Activated naive CD8-positive, alpha-beta T cell treated with anti-CD3 and anti-CD28 coated beads for 36 hours (primary cell): ENCODE results near the gene CTCFL. TPM values are rescaled to one million over a fixed set of nuclear protein-coding genes. Genes with fewer than 3 reads are reported as not detected.
A peak's percentile ranks its signal among the peaks of the same experiment; 100 is the strongest.
"Not testable (repeated sequence)": the region's sequence is repeated elsewhere in the genome, so short reads cannot be mapped to it uniquely, and the experiment has no call there.

ENCODE experiments used
- DNase-seq: peaks from one replicate; pipeline ENCODE4 v3.0.0; 2021
- H3K27ac Mint-ChIP-seq: one replicate; pipeline ENCODE4 v1.8.0; 2022; ENCODE audit warnings: mild to moderate bottlenecking, moderate library complexity, mixed read lengths
- H3K27me3 Mint-ChIP-seq: one replicate; pipeline ENCODE4 v1.8.0; 2022; ENCODE audit warnings: mild to moderate bottlenecking, mixed read lengths
- H3K36me3 Mint-ChIP-seq: one replicate; pipeline ENCODE4 v1.8.0; 2021; ENCODE audit warnings: mild to moderate bottlenecking, mixed read lengths
- H3K4me1 Mint-ChIP-seq: one replicate; pipeline ENCODE4 v1.8.0; 2021; ENCODE audit warnings: mixed read lengths
- H3K4me3 Mint-ChIP-seq: one replicate; pipeline ENCODE4 v1.8.0; 2022; ENCODE audit warnings: mild to moderate bottlenecking, moderate library complexity, mixed read lengths
- H3K9me3 Mint-ChIP-seq: one replicate; pipeline ENCODE4 v1.8.0; 2022; ENCODE audit warnings: mixed read lengths
- total RNA-seq, 2 experiments: library from RNA; stranded (reverse); gene quantifications; one replicate each; pipeline ENCODE4 v1.2.3, GENCODE V29; 2021

Gene CTCFL
- total RNA-seq, 2 experiments from 2014 or later = not detected

DNA sequence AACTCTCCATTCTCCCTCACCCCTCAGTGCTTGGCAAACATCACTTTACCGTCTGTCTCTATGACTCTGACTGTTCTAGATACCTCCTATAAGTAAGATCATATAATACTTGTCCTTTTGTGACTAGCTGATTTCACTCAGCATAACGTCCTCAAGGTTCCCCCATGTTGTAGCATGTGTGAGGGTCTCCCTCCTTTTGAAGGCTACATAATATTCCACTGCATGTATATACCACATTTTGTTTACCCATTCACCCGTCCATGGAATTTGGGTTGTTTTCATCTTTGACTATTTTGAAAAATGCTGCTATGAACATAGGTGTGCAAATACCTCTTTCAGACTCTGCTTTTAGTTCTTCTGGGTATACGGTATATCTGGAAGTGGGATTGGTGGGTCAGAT, 28.3 kb downstream of the CTCFL start:
- H3K36me3 Mint-ChIP-seq = no peaks in the 10 kb centered on the region
- H3K4me3 Mint-ChIP-seq = no peak overlapping the region
- H3K9me3 Mint-ChIP-seq = no peaks in the 10 kb centered on the region
- no peak for DNase-seq
- peaks cover 12% of the 10 kb centered on the region for H3K4me1 Mint-ChIP-seq
- H3K27me3 Mint-ChIP-seq = peaks cover 27% of the 10 kb centered on the region
- no peak overlapping the region for H3K27ac Mint-ChIP-seq

DNA sequence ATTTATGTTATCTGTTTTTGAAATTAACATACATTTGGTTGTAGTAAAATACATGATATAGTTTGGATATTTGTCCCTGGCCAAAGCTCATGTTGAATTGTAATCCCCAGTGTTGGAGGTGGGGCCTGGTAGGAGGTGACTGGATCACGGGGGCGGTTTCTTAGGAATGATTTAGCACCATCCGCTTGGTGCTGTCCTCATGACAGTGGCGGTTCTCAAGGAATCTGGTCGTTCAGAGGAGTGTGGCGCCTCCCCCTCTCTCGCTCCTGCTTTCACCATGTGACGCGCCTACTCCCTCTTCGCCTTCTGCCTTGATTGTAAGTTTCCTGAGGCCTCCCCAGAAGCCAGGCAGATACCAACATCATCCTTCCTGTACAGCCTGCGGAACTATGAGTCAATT, 29.0 kb downstream of the CTCFL start:
- peaks cover 22% of the 10 kb centered on the region for H3K27me3 Mint-ChIP-seq
- no peaks in the 10 kb centered on the region for H3K9me3 Mint-ChIP-seq
- no peak overlapping the region for H3K27ac Mint-ChIP-seq
- no peak overlapping the region for H3K4me3 Mint-ChIP-seq
- H3K4me1 Mint-ChIP-seq = peaks cover 12% of the 10 kb centered on the region
- no peaks in the 10 kb centered on the region for H3K36me3 Mint-ChIP-seq
- no peak for DNase-seq

DNA sequence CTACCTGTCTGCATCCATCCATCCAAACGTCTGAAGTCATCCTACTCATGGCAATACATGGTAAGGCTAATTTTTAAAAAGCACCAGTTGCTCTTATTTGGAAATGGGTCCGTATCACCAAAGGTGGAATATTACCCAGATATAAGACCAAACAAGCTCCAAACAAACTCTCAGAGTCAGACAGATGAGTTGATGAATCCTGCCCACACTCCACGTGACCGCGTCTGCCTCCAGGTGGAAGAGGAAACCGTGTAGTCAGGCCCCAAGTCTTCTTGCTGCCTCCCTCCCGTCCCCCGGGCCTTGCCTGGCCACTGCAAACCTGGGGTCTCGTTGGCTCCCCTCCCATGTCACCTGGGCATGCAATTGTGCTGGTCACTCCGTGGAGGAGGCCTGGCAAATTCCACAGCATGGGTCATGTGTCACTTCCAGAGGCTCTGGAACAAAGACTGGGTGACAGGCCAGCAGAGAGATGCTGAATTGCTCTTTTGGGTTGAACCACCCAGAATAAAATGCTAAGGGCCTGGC, 31.8 kb downstream of the CTCFL start:
- DNase-seq = no peak
- Mint-ChIP-seq H3K27me3 (peaks cover 7% of the 10 kb centered on the region), H3K36me3 (no peaks in the 10 kb centered on the region), H3K4me3 (no peak overlapping the region), H3K9me3 (no peaks in the 10 kb centered on the region), H3K4me1 (peaks cover 6% of the 10 kb centered on the region), H3K27ac (no peak overlapping the region)

DNA sequence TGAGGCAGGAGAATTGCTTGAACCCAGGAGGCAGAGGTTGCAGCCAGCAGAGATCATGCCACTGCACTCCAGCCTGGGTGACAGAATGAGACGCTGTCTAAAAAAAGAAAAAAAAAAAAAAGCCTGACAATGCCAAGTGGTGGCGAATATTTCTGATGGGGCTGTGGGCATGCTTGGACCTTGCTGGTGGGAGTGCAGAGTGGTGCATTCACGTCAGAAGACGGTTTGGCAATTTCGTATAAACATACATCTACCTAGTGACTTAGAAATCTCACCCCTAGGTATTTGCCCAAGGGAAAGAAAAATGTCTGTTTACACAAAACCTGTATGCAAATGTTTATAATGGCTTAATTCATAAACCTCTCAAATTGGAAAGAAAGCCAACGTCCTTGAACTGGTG, 33.6 kb downstream of the CTCFL start:
- no peak overlapping the region for H3K4me3 Mint-ChIP-seq

DNA sequence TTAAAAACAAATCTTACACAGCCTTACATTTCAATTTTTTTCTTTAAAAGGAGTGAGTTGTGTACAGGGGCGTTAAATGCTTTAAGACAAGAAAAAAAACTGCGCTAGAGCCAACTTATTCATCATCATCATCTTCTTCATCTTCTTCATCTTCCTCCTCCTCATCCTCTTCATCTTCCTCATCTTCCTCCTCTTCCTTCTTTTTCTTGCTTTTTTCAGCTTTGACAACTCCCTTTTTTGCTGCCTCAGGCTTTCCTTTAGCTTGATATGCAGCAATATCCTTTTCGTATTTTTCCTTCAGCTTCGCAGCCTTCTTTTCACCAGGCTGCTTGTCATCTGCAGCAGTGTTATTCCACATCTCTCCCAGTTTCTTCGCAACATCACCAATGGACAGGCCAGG, 36.7 kb downstream of the CTCFL start:
- H3K27me3 Mint-ChIP-seq, H3K36me3 Mint-ChIP-seq, H3K9me3 Mint-ChIP-seq, DNase-seq, H3K4me1 Mint-ChIP-seq, H3K27ac Mint-ChIP-seq, H3K4me3 Mint-ChIP-seq: not testable (repeated sequence)

More for the DNA sequence above, 33.6 kb downstream of the CTCFL start:
- Mint-ChIP-seq H3K27me3 (no peaks in the 10 kb centered on the region), H3K9me3 (no peaks in the 10 kb centered on the region), H3K36me3 (no peaks in the 10 kb centered on the region), H3K27ac (no peak overlapping the region), H3K4me1 (peaks cover 5% of the 10 kb centered on the region)
- no peak for DNase-seq

DNA sequence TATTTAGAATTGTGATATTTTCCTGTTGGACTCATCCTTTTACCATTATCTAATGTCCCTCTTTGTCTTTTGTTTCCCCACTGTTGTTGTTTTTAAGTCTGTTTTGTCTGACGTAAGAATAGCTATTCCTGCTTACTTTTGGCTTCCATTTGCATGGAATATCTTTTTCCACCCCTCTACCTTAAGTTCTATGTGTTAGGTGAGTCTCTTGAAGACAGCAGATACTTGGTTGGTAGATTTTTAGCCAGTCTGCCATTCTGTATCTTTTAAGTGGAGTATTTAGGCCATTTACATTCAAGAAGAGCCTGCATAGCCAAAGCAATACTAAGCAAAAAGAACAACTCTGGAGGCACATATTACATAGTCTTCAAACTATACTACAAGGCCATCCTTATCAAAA, 39.2 kb downstream of the CTCFL start:
- no peaks in the 10 kb centered on the region for H3K36me3 Mint-ChIP-seq
- H3K4me1 Mint-ChIP-seq = peaks cover 22% of the 10 kb centered on the region
- no peak for DNase-seq
- no peaks in the 10 kb centered on the region for H3K9me3 Mint-ChIP-seq
- H3K27ac Mint-ChIP-seq = no peak overlapping the region
- no peak overlapping the region for H3K4me3 Mint-ChIP-seq
- H3K27me3 Mint-ChIP-seq = no peaks in the 10 kb centered on the region

DNA sequence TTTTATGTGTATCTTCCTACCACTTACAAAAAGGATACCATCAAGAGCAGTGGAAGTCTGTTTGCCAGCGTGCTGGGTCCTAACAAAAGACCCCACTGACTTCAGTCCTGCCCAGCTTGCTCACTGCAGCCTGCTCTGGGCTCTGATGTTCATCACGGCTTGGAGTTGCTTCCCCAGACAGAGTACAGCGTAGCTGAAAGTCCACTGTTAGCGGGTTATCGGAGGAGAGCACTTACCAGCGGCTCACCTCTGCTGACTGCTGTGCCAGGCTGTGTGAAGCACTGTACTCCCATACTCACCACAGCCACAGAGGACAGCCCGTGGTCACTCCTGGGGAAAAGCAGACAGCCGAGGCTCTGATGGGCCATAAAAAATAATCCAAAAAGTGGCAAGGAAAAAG, 40.2 kb downstream of the CTCFL start:
- DNase-seq = no peak
- Mint-ChIP-seq H3K4me3 (no peak overlapping the region), H3K27ac (no peak overlapping the region), H3K27me3 (no peaks in the 10 kb centered on the region), H3K9me3 (no peaks in the 10 kb centered on the region), H3K4me1 (peaks cover 27% of the 10 kb centered on the region), H3K36me3 (no peaks in the 10 kb centered on the region)

DNA sequence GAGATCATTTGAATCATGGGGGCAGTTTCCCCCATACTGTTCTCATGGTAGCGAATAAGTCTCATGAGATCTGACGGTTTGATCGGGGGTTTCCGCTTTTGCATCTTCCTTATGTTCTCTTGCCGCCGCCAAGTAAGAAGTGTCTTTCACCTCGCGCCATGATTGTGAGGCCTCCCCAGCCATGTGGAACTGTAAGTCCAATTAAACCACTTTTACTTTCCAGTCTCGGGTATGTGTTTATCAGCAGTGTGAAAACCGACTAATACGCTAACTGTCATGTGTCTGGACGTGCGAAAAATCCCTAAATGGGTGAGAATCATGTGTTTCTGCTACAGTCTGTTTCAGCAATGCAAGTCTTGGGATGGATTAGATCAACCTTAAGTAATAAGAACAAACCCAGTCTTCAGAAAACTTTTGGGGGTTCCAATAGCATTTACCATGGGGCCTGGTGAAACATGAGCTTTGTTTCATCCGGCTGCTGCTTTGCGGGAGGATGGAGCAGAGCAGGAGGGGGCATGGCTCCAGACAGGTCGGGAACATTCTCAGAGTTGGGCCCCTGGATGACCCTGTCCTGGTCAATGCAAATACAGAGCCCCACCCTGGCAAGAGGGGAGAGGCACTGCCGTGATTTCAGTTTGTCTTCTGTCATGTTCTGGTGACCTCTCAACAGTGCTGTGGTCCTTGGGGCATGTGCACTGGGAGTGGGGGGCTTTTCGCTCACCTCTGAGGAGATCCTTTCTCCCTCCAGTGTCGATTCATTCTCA, 41.5 kb downstream of the CTCFL start:
- H3K27me3 Mint-ChIP-seq = no peaks in the 10 kb centered on the region

DNA sequence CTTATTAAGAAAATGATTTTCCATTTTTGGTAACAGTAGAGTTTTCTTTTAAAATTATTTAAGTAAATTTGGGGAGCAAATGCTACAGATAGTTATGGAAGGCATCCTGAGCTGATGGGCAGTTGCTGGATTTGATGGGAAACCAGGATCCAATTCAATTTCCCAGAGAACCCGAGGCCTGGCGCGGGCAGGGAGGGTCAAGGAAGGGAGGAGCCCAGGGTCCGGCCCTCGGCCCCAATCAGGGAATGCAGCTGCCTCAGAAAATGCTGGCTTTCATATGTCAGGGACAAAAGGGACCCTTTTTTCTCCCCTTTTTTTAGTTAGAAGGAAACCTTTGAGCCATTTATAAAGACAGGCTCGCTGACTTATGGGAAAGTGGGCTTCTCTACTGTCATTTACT, 42.1 kb downstream of the CTCFL start:
- no peak for DNase-seq
- no peak overlapping the region for H3K27ac Mint-ChIP-seq
- H3K27me3 Mint-ChIP-seq = no peaks in the 10 kb centered on the region
- peaks cover 27% of the 10 kb centered on the region for H3K4me1 Mint-ChIP-seq
- H3K36me3 Mint-ChIP-seq = no peaks in the 10 kb centered on the region
- no peak overlapping the region for H3K4me3 Mint-ChIP-seq
- no peaks in the 10 kb centered on the region for H3K9me3 Mint-ChIP-seq

More for the DNA sequence above, 41.5 kb downstream of the CTCFL start:
- peaks cover 27% of the 10 kb centered on the region for H3K4me1 Mint-ChIP-seq
- no peak for DNase-seq
- no peaks in the 10 kb centered on the region for H3K9me3 Mint-ChIP-seq
- H3K36me3 Mint-ChIP-seq = no peaks in the 10 kb centered on the region
- no peak overlapping the region for H3K27ac Mint-ChIP-seq
- no peak overlapping the region for H3K4me3 Mint-ChIP-seq

DNA sequence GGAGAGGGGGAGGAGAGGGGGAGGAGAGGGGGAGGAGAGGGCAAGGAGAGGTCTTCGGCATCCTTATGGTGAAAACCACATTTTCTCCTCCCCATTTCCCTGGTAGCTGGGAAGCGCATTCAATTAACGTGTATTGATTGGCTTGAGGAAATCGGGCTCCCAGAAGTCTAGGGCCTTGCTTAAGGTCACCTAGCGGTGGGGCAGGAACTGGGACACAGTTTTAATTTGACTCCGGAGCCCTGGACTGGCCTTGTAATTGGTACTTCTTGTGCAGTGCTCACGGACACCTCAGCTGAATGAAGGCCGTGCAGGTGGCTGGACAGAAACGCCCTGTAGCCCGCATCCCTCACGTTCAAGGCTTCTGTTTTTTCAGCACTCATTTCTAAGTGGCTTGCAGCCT, 42.8 kb downstream of the CTCFL start:
- no peaks in the 10 kb centered on the region for H3K36me3 Mint-ChIP-seq
- H3K27ac Mint-ChIP-seq = no peak overlapping the region
- H3K27me3 Mint-ChIP-seq = no peaks in the 10 kb centered on the region
- no peak for DNase-seq
- no peak overlapping the region for H3K4me3 Mint-ChIP-seq
- peaks cover 28% of the 10 kb centered on the region for H3K4me1 Mint-ChIP-seq
- no peaks in the 10 kb centered on the region for H3K9me3 Mint-ChIP-seq

DNA sequence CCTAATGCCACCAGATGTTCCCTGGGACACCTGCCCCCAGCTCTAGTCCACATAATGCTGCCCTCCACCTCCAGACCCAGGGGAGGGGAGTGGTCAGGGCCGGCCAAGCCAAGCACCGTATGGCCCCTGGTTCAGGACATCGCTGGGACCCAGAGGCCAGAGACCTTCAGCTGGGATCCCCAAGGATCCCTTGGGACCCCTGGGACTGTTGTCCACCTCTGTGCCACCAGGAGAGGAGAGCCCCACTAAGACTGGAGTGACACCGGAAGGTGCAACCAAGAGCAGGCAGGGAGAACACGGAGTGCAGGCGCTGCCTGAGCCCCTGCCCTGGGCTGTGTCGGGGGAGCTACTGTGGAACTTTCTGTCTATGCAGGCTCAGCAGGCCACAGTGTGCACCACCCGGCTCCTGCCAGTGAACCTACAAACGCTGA, 43.6 kb downstream of the CTCFL start:
- peak; percentile 25 for DNase-seq
- H3K9me3 Mint-ChIP-seq = no peaks in the 10 kb centered on the region
- peak overlapping the region; percentile 44 for H3K27ac Mint-ChIP-seq
- H3K4me3 Mint-ChIP-seq = peak overlapping the region; percentile 45
- H3K36me3 Mint-ChIP-seq = no peaks in the 10 kb centered on the region
- no peaks in the 10 kb centered on the region for H3K27me3 Mint-ChIP-seq
- H3K4me1 Mint-ChIP-seq = peaks cover 34% of the 10 kb centered on the region

DNA sequence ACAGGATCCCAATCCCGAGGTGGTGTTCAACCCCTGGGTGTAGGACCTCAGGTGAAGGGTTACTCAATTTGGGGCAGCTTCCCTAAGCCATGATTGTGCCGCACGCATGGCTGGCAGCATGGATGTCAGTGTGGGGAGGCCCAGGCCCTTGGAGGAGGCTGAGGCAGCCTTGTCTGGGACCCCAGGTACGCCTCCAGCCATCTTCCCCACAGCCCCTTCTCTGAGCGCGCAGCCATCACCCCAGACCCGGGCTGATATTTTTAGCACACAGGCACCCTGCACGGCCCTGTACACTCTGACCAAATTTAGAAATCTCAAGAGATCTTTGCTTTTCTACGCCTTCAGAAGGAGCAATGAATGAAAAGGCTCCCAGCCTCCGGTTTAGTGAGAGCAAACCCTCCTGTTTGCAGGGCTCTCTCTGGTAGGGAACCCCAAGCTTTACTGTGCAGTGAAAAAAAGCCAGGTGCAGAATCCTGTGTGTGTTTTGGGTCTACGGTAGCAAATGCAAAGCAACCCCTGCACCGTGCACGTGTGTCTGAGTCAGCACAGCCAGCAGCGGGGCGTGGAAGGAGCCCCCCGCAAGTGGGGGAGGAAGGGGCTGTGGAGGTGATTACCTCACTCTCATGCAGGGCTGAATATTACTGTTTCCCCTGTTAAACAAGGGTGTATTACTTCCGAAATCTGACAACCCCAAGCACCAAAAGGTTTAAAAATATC, 44.3 kb downstream of the CTCFL start:
- H3K27ac Mint-ChIP-seq = peak overlapping the region; percentile 44
- peak; percentile 28 for DNase-seq
- H3K4me1 Mint-ChIP-seq = peaks cover 41% of the 10 kb centered on the region
- H3K4me3 Mint-ChIP-seq = peak overlapping the region; percentile 45
- H3K9me3 Mint-ChIP-seq = no peaks in the 10 kb centered on the region
- H3K27me3 Mint-ChIP-seq = no peaks in the 10 kb centered on the region
- no peaks in the 10 kb centered on the region for H3K36me3 Mint-ChIP-seq

DNA sequence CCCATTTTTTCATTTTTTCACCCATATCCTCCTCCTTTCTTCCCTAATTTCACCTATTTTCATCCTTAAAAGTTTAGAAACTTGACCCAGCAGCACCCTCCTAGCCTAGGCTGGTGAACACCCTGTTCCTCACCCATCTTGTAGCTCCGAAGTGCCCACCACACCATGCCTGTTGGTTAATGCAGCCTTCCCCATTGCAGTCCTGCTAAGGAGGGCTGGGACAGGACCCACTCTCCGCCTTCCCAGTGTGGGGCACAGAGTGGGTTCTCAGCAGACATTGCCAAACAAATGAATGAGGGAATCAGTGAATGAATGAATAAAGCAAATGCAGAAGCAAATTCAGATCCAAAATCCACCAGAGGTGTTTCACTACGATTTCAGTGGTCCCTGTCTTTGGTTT, 45.7 kb downstream of the CTCFL start:
- Mint-ChIP-seq H3K4me3 (no peak overlapping the region), H3K27me3 (no peaks in the 10 kb centered on the region), H3K9me3 (no peaks in the 10 kb centered on the region), H3K27ac (no peak overlapping the region), H3K36me3 (no peaks in the 10 kb centered on the region), H3K4me1 (peaks cover 49% of the 10 kb centered on the region)
- no peak for DNase-seq

DNA sequence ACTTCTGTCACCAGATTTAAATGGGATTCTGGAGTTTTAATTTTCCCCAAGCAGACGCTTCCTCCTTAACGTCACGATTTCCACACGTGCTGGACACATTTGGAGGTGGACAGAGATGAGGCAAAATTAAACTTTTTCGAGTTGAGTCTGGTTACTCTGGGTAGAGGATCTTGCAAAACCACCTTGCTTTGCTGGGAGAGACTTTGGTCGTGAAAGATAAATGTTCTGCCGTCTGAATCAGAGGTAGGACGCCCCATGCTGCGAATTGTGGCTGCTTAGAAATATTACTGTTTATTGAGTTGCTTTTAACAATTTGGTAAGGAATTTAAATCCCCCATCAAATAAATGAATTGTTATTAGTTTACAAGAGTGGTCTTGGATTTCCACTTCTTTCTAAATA, 46.8 kb downstream of the CTCFL start:
- Mint-ChIP-seq H3K4me3 (no peak overlapping the region), H3K36me3 (no peaks in the 10 kb centered on the region), H3K4me1 (peaks cover 55% of the 10 kb centered on the region), H3K27me3 (no peaks in the 10 kb centered on the region), H3K27ac (no peak overlapping the region), H3K9me3 (no peaks in the 10 kb centered on the region)
- DNase-seq = no peak

DNA sequence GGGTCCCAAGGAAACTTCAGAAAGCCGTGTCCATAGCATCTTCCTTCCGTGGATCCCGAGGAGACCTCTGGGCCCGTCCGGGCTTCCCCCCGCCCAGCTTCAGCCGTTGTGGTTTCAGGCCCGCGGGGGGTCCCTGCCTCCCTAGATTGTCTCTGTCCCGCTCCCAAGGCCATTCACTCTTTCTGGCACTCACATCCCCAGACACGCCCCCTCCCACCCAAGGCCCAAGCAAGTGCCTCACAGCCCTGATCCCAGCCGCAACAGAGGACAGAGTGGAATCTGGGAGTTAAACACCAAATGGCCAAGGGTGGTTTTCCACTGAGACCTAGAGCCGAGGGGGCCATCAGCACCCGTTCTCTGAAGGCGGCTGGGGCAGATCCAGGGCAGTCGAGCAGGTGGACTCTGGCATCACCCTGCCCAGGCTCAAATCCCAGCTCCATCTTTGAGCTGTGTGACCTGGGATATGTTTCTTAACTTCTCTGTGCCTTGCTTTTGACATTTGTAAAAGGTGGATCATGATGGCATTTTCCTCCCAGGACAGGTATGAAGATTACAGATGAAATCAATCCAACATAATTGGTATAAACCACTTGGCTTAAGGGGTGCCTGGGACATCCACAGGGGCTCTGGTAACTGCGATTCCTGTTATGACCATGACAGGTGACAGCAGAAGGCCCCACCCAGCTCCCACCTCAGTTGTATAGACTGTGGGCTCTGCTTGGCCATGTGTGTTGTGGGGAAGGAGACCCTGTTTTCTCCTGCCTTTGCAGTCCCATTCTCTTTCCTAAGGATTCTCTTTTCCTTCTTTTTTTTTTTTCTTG, 48.1 kb downstream of the CTCFL start:
- no peak overlapping the region for H3K27ac Mint-ChIP-seq
- H3K36me3 Mint-ChIP-seq = peaks cover 2% of the 10 kb centered on the region
- DNase-seq = no peak

More for the DNA sequence above, 48.1 kb downstream of the CTCFL start:
- Mint-ChIP-seq H3K9me3 (peaks cover 4% of the 10 kb centered on the region), H3K4me3 (no peak overlapping the region), H3K4me1 (peaks cover 50% of the 10 kb centered on the region), H3K27me3 (no peaks in the 10 kb centered on the region)
